Muscle layer of colon (tissue), 2 donors: ENCODE data around the gene RWDD4.
"Not testable (repeated sequence)": the region's sequence is repeated elsewhere in the genome, so short reads cannot be mapped to it uniquely, and the experiment has no call there.

Source experiments
- H3K27ac ChIP-seq: one replicate; pipeline ENCODE4 v1.7.0; 2013; ENCODE audit warnings: low read depth, mild to moderate bottlenecking, low read length, moderate library complexity
- H3K27me3 ChIP-seq, 2 donors: one replicate each; pipeline ENCODE4 v1.7.0; 2013; ENCODE audit warnings: low read length in 2 of 2, mild to moderate bottlenecking in 2 of 2; ENCODE audit not compliant: insufficient read depth in 2 of 2, control insufficient read depth in 1 of 2
- H3K36me3 ChIP-seq: one replicate; pipeline ENCODE4 v1.7.0; 2013; ENCODE audit warnings: mild to moderate bottlenecking, low read length; ENCODE audit not compliant: insufficient read depth
- H3K4me1 ChIP-seq: one replicate; pipeline ENCODE4 v1.7.0; 2013; ENCODE audit warnings: mild to moderate bottlenecking, low read length; ENCODE audit not compliant: insufficient read depth
- H3K4me3 ChIP-seq, 2 donors: one replicate each; pipeline ENCODE4 v1.7.0; 2013; ENCODE audit warnings: low read length in 2 of 2, low read depth in 1 of 2, mild to moderate bottlenecking in 1 of 2, moderate library complexity in 1 of 2
- H3K9ac ChIP-seq: one replicate; pipeline ENCODE4 v1.7.0; 2013; ENCODE audit warnings: low read length
- H3K9me3 ChIP-seq: one replicate; pipeline ENCODE4 v1.7.0; 2013; ENCODE audit warnings: mild to moderate bottlenecking, low read length
- donor health status: abdominal sarcoma.
- donor health status: Adenocarcinoma of cecum.

Gene RWDD4

GRCh38 chr4:183635741-183636140, 23.2 kb downstream of the RWDD4 start:
- H3K36me3 ChIP-seq: no peaks in the 10 kb centered on the region
- H3K9ac ChIP-seq: no peak overlapping the region
- no peaks in the 10 kb centered on the region for H3K27me3 ChIP-seq
- no peak overlapping the region for H3K27ac ChIP-seq
- no peaks in the 10 kb centered on the region for H3K4me1 ChIP-seq
- H3K4me3 ChIP-seq: no peak overlapping the region
- H3K9me3 ChIP-seq: no peaks in the 10 kb centered on the region

- H3K9me3 ChIP-seq: no peaks in the 10 kb centered on the region
- H3K4me1 ChIP-seq: no peaks in the 10 kb centered on the region
- no peak overlapping the region for H3K9ac ChIP-seq
- H3K4me3 ChIP-seq: no peak overlapping the region
- H3K36me3 ChIP-seq: no peaks in the 10 kb centered on the region
- no peak overlapping the region for H3K27ac ChIP-seq
- no peaks in the 10 kb centered on the region for H3K27me3 ChIP-seq
Measured at GRCh38 chr4:183635321-183635720, 23.7 kb downstream of the RWDD4 start.

- H3K9me3 ChIP-seq: no peaks in the 10 kb centered on the region
- no peaks in the 10 kb centered on the region for H3K4me1 ChIP-seq
- H3K9ac ChIP-seq: no peak overlapping the region
- no peak overlapping the region for H3K4me3 ChIP-seq
- no peaks in the 10 kb centered on the region for H3K36me3 ChIP-seq
- no peak overlapping the region for H3K27ac ChIP-seq
- no peaks in the 10 kb centered on the region for H3K27me3 ChIP-seq
Measured at GRCh38 chr4:183633476-183634400, 25.2 kb downstream of the RWDD4 start.

GRCh38 chr4:183632689-183633088, 26.3 kb downstream of the RWDD4 start:
- H3K4me3 ChIP-seq: no peak overlapping the region
- H3K27me3 ChIP-seq: no peaks in the 10 kb centered on the region
- H3K27ac ChIP-seq: no peak overlapping the region
- H3K36me3 ChIP-seq: no peaks in the 10 kb centered on the region
- no peak overlapping the region for H3K9ac ChIP-seq
- H3K9me3 ChIP-seq: no peaks in the 10 kb centered on the region
- H3K4me1 ChIP-seq: no peaks in the 10 kb centered on the region

- Histone ChIP-seq H3K9me3 (no peaks in the 10 kb centered on the region), H3K27me3 (no peaks in the 10 kb centered on the region), H3K9ac (no peak overlapping the region), H3K4me3 (no peak overlapping the region), H3K4me1 (no peaks in the 10 kb centered on the region), H3K36me3 (no peaks in the 10 kb centered on the region), H3K27ac (no peak overlapping the region)
Measured at GRCh38 chr4:183631577-183632198, 27.3 kb downstream of the RWDD4 start.

GRCh38 chr4:183627979-183628588, 30.9 kb downstream of the RWDD4 start:
- Histone ChIP-seq H3K36me3 (no peaks in the 10 kb centered on the region), H3K27ac (no peak overlapping the region), H3K27me3 (no peaks in the 10 kb centered on the region), H3K9me3 (no peaks in the 10 kb centered on the region), H3K4me3 (no peak overlapping the region), H3K9ac (no peak overlapping the region), H3K4me1 (no peaks in the 10 kb centered on the region)

- H3K27me3 ChIP-seq, H3K36me3 ChIP-seq, H3K4me1 ChIP-seq, H3K27ac ChIP-seq, H3K9me3 ChIP-seq, H3K9ac ChIP-seq, H3K4me3 ChIP-seq: not testable (repeated sequence)
Measured at GRCh38 chr4:183627286-183627685, 31.7 kb downstream of the RWDD4 start.

GRCh38 chr4:183626168-183626567, 32.8 kb downstream of the RWDD4 start:
- Histone ChIP-seq H3K27ac (no peak overlapping the region), H3K27me3 (no peaks in the 10 kb centered on the region), H3K9me3 (no peaks in the 10 kb centered on the region)

GRCh38 chr4:183624548-183624947, 34.4 kb downstream of the RWDD4 start:
- no peaks in the 10 kb centered on the region for H3K9me3 ChIP-seq
- no peaks in the 10 kb centered on the region for H3K4me1 ChIP-seq
- H3K4me3 ChIP-seq: no peak overlapping the region
- no peak overlapping the region for H3K27ac ChIP-seq
- no peak overlapping the region for H3K9ac ChIP-seq
- H3K27me3 ChIP-seq: no peaks in the 10 kb centered on the region
- no peaks in the 10 kb centered on the region for H3K36me3 ChIP-seq

More at GRCh38 chr4:183626168-183626567, 32.8 kb downstream of the RWDD4 start:
- Histone ChIP-seq H3K9ac (no peak overlapping the region), H3K4me3 (no peak overlapping the region), H3K36me3 (no peaks in the 10 kb centered on the region), H3K4me1 (no peaks in the 10 kb centered on the region)

GRCh38 chr4:183621875-183622274, 37.1 kb downstream of the RWDD4 start:
- no peaks in the 10 kb centered on the region for H3K4me1 ChIP-seq
- no peak overlapping the region for H3K27ac ChIP-seq
- no peaks in the 10 kb centered on the region for H3K36me3 ChIP-seq
- no peak overlapping the region for H3K9ac ChIP-seq
- H3K4me3 ChIP-seq: no peak overlapping the region
- H3K9me3 ChIP-seq: no peaks in the 10 kb centered on the region
- H3K27me3 ChIP-seq: no peaks in the 10 kb centered on the region

- no peak overlapping the region for H3K9ac ChIP-seq
Measured at GRCh38 chr4:183620421-183620820, 38.6 kb downstream of the RWDD4 start.

More at GRCh38 chr4:183620421-183620820, 38.6 kb downstream of the RWDD4 start:
- H3K27ac ChIP-seq: no peak overlapping the region
- H3K4me3 ChIP-seq: no peak overlapping the region
- no peaks in the 10 kb centered on the region for H3K36me3 ChIP-seq
- H3K27me3 ChIP-seq: no peaks in the 10 kb centered on the region
- H3K4me1 ChIP-seq: no peaks in the 10 kb centered on the region
- H3K9me3 ChIP-seq: no peaks in the 10 kb centered on the region
